ENCODE data around the gene JPH3.

JPH3 gene

GRCh38 chr16:87733190-87733589 is 130.9 kb downstream of the JPH3 start:
- DNase-seq (ENCODE audit: low read depth in 3 of 3, low spot score in 1 of 3): no peak

- no peak for DNase-seq (ENCODE audit: low read depth in 3 of 3, low spot score in 1 of 3)
Measured at GRCh38 chr16:87734644-87735043, 132.3 kb downstream of the JPH3 start.

GRCh38 chr16:87735270-87736007 is 133.1 kb downstream of the JPH3 start:
- no peak for DNase-seq (ENCODE audit: low read depth in 3 of 3, low spot score in 1 of 3)

GRCh38 chr16:87736008-87736382 is 133.7 kb downstream of the JPH3 start:
- DNase-seq (ENCODE audit: low read depth in 3 of 3, low spot score in 1 of 3): no peak

GRCh38 chr16:87739801-87740200 is 137.5 kb downstream of the JPH3 start:
- no peak for DNase-seq (ENCODE audit: low read depth in 3 of 3, low spot score in 1 of 3)

- DNase-seq (ENCODE audit: low read depth in 3 of 3, low spot score in 1 of 3): no peak
Measured at GRCh38 chr16:87740441-87740840, 138.1 kb downstream of the JPH3 start.

GRCh38 chr16:87740909-87741424 is 138.7 kb downstream of the JPH3 start:
- DNase-seq (ENCODE audit: low read depth in 3 of 3, low spot score in 1 of 3): no peak

- no peak for DNase-seq (ENCODE audit: low read depth in 3 of 3, low spot score in 1 of 3)
Measured at GRCh38 chr16:87741700-87742415, 139.6 kb downstream of the JPH3 start.

- DNase-seq (ENCODE audit: low read depth in 3 of 3, low spot score in 1 of 3): no peak
Measured at GRCh38 chr16:87742781-87743490, 140.6 kb downstream of the JPH3 start.

GRCh38 chr16:87744750-87745514 is 142.6 kb downstream of the JPH3 start:
- no peak for DNase-seq (ENCODE audit: low read depth in 3 of 3, low spot score in 1 of 3)

GRCh38 chr16:87746178-87746577 is 143.9 kb downstream of the JPH3 start:
- DNase-seq (ENCODE audit: low read depth in 3 of 3, low spot score in 1 of 3): no peak

All from stimulated activated CD4-positive, alpha-beta T cell treated with anti-CD3 and anti-CD28 coated beads, TNF-alpha, amount 100 ng/mL, for 1 hour (primary cell).